WERI-Rb-1 (cell line): ENCODE data around the gene ZNF688.

Experiments
- DNase-seq: peaks from one replicate; pipeline ENCODE4 v3.0.0-alpha.2; 2020
- H3K27ac ChIP-seq: fragments of 250-450 bp; sonication (Bioruptor Pico); 2 replicates; pipeline ENCODE4 v1.5.1; 2020; ENCODE audit warnings: mild to moderate bottlenecking, moderate library complexity
- H3K27me3 ChIP-seq: fragments of 250-450 bp; sonication (Bioruptor Pico); 2 replicates; pipeline ENCODE4 v1.5.1; 2021; ENCODE audit warnings: mild to moderate bottlenecking, low read depth, moderate library complexity; ENCODE audit not compliant: insufficient read depth, severe bottlenecking
- H3K36me3 ChIP-seq: fragments of 250-450 bp; sonication (Bioruptor Pico); 2 replicates; pipeline ENCODE4 v1.5.1; 2020; ENCODE audit warnings: mild to moderate bottlenecking, moderate library complexity
- H3K4me3 ChIP-seq: 2 replicates; pipeline ENCODE4 v1.5.1; 2011; ENCODE audit warnings: low read depth, mild to moderate bottlenecking, control low read depth, low read length
- H3K9me3 ChIP-seq: fragments of 250-450 bp; sonication (Bioruptor Pico); 2 replicates; pipeline ENCODE4 v1.5.1; 2021; ENCODE audit warnings: mild to moderate bottlenecking, moderate library complexity; ENCODE audit not compliant: severe bottlenecking
- TF ChIP-seq, protein P1 (sequence below): IDR thresholded peaks from 2 replicates; pipeline ENCODE4 v1.5.1; 2011; ENCODE audit warnings: low read depth, mild to moderate bottlenecking, control low read depth, inconsistent platforms, low read length

Gene ZNF688

GRCh38 chr16:30533748-30534367, 37.7 kb downstream of the ZNF688 start:
- H3K27ac ChIP-seq: peak overlapping the region; percentile 93
- no peak for DNase-seq

DNA sequence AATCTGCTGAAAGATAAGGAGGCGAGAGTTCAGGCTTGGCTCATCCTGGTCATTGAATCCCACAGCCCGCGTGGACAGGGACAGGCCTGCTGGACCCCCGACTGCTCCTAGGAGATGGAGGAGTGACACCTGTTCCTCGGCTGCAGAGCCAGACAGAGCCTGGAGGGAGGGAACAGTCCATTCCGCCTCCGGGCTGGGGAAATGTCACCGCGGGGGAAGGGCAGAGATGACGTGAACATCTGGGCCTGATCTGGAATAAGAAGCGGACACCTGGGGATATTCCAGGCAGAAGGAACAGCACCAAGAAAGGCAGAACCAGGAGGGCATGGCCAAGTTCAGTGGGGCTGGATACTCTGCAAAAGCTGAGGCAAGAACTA, 38.4 kb downstream of the ZNF688 start:
- no peak for DNase-seq
- Histone ChIP-seq H3K27ac (no peak overlapping the region), H3K36me3 (peaks cover 19% of the 10 kb centered on the region), H3K4me3 (no peak overlapping the region), H3K9me3 (no peaks in the 10 kb centered on the region), H3K27me3 (no peaks in the 10 kb centered on the region)
- TF ChIP-seq, protein P1, sequence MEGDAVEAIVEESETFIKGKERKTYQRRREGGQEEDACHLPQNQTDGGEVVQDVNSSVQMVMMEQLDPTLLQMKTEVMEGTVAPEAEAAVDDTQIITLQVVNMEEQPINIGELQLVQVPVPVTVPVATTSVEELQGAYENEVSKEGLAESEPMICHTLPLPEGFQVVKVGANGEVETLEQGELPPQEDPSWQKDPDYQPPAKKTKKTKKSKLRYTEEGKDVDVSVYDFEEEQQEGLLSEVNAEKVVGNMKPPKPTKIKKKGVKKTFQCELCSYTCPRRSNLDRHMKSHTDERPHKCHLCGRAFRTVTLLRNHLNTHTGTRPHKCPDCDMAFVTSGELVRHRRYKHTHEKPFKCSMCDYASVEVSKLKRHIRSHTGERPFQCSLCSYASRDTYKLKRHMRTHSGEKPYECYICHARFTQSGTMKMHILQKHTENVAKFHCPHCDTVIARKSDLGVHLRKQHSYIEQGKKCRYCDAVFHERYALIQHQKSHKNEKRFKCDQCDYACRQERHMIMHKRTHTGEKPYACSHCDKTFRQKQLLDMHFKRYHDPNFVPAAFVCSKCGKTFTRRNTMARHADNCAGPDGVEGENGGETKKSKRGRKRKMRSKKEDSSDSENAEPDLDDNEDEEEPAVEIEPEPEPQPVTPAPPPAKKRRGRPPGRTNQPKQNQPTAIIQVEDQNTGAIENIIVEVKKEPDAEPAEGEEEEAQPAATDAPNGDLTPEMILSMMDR: no peak

More at GRCh38 chr16:30533748-30534367, 37.7 kb downstream of the ZNF688 start:
- Histone ChIP-seq H3K4me3 (peak overlapping the region; percentile 86), H3K36me3 (peaks cover 19% of the 10 kb centered on the region), H3K9me3 (no peaks in the 10 kb centered on the region), H3K27me3 (no peaks in the 10 kb centered on the region)
- TF ChIP-seq, protein P1: no peak

GRCh38 chr16:30532285-30533145, 39.0 kb downstream of the ZNF688 start:
- Histone ChIP-seq H3K4me3 (no peak overlapping the region), H3K36me3 (peaks cover 19% of the 10 kb centered on the region), H3K27me3 (no peaks in the 10 kb centered on the region), H3K9me3 (no peaks in the 10 kb centered on the region), H3K27ac (no peak overlapping the region)
- DNase-seq: no peak
- TF ChIP-seq, protein P1: no peak

- Histone ChIP-seq H3K9me3 (no peaks in the 10 kb centered on the region), H3K36me3 (peaks cover 19% of the 10 kb centered on the region), H3K4me3 (no peak overlapping the region), H3K27me3 (no peaks in the 10 kb centered on the region), H3K27ac (no peak overlapping the region)
- DNase-seq: no peak
- TF ChIP-seq, protein P1: no peak
Observed at GRCh38 chr16:30530163-30531037, 41.1 kb downstream of the ZNF688 start.

DNA sequence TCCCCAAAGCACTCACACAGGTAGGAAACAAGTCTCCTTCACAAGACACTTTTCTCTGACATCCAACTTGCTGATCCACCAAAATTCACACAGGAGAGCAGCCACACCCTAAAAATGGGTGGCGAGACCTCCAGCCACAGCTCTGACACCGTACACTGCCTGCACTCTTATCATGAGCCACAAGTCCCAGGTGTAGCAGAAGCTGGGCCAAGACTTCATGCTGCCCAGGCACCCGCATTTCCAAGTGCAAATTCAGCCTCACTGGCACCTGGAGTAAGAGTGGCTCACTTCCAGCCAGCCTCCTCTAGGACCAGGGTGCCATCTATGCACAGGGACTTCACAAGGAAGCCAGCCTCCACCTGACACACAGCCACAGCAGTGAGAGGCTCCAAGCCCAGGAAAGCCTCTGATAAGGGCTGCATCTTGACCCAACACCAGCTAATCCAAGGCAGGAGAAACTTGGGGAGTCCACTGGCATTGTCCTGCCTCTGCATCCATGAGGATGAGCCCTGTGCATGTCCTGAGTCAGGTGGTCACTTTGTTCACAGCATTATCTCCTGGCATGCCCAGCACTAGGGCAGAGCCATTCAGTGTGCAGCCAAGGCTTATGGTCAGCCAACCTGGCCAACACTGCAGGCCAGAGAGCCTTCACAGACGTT, 42.6 kb downstream of the ZNF688 start:
- H3K27ac ChIP-seq: no peak overlapping the region
- H3K36me3 ChIP-seq: peaks cover 31% of the 10 kb centered on the region
- H3K4me3 ChIP-seq: no peak overlapping the region
- H3K27me3 ChIP-seq: no peaks in the 10 kb centered on the region
- no peaks in the 10 kb centered on the region for H3K9me3 ChIP-seq
- TF ChIP-seq, protein P1: no peak
- no peak for DNase-seq
